HG02840 (cell line): Measurements from ENCODE around the gene TMPRSS4.

ENCODE experiments used
- ATAC-seq: cut with Tn5 transposase; IDR thresholded peaks from one replicate; pipeline ENCODE4 v1.9.1; 2021; ENCODE audit warnings: mild to moderate bottlenecking, moderate library complexity, moderate number of reproducible peaks; ENCODE audit not compliant: unreplicated experiment, low FRiP score

The TMPRSS4 gene

DNA sequence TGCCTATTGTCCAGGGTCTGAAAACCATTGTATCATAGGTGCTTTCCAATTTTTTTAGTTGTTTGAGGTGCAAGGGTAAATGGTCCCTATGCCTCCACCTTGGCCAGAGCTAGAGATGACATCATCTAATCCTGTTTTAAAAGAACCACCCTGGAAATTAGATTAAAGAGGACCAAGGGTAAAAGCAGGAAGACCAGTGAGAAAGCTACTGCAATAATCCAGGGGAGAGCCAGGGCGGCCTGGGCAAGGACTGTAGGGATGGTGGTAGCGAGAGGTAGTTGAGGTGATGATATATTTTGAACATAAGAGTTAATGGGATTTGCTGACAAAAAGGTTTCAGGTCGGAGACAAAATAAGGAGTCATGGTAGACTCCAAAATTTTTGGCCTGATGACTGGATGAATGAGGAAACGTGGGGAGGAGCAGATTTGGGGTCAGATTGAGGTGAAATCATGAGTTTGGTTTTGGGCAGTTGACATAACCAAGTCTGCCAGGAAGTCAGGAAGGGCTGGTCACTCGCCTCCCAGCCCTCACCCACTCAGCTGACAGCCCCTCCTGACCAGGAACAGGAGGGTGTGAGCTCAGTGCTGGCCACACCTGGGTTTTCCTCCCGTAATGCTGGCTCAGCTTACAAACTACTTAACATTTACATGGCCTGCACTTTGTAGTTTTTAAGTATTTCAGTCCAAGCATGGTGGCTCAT lies 52.7 kb downstream of the TMPRSS4 start:
- ATAC-seq: no peak

DNA sequence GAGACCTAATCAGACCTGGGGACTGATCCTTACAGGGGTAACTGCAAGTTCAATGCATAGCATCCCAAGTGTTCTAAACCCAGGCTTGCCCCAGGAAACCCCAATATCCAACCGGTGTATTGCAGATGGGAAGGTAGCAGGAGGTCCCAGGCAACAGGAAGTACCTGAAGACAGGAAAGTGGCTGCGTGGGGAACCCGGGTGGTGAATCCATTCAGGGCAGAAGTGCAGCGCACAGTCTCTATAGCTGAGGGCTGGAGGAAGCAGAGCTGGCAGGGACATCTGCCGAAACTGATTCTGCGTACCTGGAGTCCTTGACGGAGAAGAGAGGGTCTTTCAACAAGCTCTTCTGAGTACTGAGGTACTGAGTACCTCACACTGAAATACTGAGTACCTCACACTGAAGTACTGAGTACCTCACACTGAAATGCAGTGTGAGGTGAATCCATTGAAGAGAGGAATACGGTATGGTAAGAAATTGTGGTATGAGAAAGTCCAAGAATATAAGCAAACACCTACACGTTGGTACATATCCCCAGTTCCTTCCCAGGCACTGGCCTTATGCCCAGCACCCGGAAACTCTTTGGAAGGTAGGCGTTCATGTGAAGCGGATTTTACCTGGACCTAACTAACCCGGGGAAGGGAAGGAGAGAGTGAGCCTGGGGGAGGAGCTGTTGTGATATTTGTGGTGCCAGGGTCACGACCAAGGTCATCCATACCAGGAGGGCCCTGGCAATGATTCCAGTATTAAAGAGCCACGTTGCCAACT lies 55.7 kb downstream of the TMPRSS4 start:
- no peak for ATAC-seq

DNA sequence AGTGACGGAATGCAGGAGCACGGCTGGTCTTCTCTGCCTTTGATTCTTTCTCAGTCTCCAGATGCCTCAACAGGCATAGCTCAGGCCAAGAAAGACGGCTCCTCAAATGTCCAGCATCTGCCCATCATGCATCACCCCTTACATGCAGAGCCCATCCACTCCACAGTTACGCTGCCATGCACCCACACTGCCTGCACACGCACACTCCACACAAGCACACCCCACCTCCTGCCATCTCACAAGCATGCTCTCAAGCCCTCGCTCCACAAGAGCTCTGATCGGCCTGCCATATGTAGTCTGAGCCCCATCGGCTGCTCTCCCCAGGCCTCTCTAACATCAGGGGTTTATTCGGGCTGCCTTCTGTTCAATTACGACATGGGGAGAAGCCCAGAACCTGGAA lies 56.9 kb downstream of the TMPRSS4 start:
- no peak for ATAC-seq

DNA sequence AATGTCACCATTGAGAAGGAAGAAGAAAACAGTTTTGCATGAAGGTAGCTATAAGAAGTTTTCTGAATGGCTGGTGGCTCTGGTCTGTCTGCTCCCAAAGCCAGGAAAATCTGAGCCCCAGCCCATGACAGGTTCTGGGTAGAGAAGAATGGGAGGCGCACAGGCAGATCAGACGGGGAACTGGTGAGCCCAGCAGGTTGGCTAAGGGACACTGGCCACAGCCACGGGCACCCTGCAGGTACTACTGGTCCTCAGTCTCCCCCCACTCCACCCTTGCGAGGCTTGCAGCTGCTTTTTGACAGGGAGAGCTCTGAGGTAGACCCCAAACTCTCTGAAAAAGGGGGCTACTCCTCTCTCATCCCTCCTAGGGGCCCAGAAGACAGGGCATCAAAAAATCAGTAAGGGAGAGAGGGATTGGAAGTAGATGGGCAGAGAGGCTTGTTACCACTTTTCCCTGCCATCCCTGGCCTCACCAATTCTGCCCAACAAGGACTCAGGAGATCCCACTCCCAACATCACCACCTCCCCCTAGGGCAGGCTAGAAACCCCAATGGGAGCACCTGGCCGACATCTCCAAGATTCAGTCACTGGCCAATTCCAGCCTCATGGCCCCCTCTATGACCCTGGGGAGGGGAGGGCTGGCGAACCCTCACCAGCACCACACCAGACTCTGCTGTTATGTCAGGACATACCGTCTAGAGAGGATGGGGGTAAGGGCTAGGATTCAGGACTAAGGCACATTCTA lies 58.3 kb downstream of the TMPRSS4 start:
- no peak for ATAC-seq

DNA sequence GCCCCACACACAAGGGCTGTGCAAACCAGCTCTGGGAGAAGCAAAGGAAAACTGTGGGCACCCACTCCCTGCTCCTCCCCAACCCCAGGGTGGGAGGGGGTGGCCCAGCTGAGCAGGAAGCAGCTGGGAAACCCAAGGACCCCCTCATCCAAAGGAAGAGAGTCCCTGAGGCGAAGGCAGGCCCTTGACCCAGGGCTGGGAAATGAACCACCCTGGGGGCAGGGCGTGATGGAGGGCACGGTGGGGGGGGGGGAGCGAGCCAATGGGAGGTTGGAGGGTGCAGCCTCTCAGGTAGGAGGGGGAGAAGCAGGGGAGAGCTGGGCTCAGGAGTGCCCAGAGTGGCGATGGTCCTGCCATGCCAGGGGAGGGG lies 58.9 kb downstream of the TMPRSS4 start:
- no peak for ATAC-seq

DNA sequence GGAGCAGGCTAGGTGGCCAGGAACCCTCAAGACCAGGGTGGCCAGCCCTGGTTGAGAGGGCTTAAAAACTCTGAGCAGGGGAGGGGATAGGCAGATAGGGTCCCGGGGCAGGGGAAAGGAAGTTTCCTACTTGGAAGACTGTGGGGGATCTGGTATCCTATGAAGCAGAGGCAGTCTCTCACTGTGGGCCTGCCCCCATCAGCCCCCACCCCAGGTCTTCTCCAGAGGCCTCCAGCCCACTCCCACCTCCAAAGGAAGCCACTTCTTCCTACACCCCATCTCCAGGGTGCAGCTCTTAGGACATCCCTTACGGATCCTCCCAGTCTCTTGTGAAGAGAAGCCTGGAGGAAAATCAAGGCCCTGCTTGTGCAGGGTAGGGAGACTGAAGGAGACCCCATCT lies 59.5 kb downstream of the TMPRSS4 start:
- no peak for ATAC-seq

DNA sequence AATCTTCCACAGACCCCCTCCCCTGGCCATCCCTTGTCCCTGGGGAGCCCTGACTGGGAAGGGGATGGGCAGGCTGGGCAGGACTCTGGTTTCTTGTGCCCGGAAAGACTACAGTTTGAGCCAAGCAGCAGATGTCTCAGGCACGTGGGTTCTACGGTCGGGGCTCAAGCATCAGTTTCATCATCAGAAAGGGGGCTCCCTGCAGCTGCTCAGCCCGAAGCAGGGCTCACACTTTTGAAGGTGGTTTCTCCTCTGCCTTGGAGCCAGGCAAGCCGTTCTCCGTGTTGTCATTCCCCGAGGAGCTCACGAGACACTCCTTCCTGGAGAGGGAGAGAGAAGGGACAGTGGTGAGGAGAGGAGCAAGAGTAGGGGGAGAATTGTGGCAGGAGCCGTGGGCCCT lies 59.9 kb downstream of the TMPRSS4 start:
- ATAC-seq: no peak

DNA sequence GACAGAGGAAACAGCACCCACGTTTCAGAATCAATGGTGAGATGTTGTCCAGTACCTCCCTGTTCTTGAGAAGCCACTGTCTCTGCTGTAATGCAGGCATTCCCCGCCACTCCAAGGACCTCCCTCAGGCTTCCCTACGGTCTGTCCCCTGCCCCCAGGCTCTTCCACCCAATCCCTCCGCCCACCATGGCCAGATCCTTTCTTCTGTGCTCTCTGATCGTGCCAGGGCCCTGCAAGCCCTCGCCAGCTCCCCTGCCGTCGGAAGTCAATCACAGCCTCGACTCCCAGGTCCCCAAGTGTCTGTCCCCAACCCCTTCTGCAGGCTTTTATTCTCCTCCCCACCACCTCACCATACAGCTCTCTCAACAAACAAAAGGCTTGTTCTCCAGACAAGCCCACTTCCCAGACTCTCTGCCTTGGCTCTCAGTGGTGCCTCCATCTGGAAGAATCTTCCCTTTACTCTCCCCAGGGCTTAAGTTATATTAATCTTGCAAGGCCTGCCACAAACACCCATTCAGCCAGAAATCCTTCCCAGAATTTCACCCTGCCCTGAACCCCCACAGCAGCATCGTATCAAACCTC lies 62.1 kb downstream of the TMPRSS4 start:
- ATAC-seq: no peak

DNA sequence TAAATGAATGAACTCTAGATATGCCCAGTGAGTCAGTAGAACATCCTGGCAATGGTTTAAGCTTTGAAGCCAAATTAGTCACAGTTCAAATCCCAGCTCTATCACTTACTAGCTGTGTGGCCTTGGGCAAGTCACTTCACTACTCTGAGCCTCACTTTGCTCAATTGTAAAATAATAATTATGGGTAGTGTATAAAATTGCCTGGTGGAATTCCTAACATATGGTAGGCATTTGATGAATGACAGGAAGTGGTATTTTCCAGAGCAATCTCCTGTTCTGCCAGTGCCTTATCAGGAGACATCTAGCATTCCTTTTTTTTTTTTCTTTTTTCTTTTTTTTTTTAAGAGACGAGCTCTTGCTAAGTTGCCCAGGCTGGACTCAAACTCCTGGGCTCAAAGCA lies 62.7 kb downstream of the TMPRSS4 start:
- no peak for ATAC-seq

DNA sequence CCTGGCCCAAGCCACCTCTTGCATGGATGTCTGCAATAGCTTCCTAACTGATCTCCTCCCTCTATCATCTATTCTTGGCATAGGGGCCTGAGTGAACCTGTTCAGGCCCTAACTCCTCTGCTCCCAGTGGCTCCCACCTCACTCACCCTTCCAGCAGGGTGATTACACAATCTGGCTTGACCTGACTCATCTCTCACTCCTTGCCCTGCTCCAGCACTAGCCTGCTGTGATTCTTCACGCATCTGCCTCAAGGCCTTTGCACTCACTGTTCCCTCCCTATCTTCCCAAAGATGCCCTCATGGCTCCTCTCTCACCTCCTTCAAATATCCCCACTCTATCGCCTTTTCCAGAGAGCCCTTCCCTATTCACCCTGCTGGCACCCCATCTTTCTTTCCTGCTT lies 65.2 kb downstream of the TMPRSS4 start:
- ATAC-seq: no peak

DNA sequence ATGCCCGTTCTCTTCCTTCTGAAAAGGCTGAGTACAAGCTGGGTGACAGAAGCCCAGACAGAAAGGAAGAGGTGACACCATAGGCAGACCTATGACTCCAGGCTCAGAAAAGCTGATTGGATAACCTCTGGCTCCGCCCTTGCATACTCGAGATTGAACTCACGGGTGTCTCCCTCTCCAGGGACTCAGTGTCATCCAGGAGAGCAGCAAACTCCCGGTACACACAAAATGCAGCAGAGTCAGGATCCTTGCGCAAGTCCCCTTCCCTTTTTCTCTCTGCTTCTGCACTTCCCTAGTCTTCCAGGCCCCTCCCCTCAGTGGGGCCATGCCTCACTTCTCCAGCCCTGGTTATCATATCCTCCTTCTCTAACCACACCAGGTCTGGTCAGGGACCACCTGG lies 65.9 kb downstream of the TMPRSS4 start:
- no peak for ATAC-seq

DNA sequence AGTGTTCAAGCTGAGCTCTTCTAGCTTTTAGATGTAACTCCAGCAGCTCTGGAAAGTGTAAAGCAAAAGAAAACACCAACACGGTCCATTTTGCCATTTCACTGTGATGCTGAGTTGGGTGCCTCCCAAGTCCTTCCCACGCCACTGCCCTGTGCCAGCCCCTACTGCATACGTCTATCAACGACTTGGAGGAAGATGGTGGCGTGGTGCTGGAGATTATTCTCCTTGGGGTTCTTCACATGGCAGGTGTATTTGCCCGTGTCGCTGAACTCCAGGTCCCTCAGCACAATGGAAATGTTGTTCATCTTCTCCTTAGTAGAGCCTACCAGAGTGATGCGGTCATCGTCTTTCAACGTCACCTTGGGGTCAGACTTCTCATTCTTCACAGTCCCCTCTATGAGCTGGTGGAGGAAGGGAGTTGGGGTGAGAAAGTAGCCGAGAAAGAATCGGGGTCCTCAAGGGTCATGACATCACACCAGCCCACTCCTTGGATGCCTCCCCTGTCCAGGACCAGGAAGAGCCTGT lies 66.8 kb downstream of the TMPRSS4 start:
- no peak for ATAC-seq

DNA sequence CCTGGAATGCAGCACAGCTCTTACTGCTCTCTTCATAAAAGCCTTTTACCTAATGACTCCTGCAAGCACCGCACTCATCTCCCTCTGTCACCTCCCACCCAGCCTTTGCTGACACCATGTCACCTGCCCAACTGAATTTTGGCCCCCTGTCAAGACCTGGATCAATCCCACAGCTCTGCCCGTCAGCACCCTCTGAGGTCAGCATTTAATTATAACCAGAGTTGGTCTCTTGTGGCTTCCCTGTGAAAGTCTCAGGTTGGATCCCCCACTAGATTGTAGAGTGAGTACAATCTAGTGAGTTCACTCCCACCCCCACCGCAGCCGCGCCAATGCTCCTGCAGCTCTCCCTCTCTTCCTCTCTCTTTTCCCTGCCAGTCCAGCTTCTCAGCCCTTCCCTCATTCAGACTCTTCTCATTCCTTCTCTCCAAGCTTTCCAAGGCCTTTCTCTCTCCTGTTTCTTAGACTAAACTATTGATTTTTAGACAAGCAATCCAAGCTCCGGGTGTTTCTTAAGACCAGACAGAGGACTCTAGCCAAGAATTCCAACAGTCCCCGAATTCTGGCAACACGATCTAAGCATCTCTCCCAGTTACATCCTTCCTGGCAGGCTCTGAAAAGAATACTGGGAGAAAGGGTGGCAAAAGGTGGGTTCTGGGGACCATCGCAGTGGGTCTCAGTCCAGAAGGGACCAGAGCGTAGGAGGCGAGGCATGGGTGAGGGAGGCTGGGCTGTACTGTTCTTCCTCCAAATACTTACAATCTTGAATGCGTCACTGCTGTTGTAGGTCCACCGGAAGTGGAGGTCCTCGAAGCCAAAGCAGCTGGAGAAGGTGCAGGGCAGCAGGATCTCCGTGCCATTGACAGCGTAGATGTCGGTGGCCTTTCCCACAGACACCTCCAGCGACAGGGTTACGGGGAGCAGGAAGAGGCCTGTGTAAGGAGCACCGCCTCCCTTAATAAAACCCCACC lies 67.7 kb downstream of the TMPRSS4 start:
- ATAC-seq: no peak

DNA sequence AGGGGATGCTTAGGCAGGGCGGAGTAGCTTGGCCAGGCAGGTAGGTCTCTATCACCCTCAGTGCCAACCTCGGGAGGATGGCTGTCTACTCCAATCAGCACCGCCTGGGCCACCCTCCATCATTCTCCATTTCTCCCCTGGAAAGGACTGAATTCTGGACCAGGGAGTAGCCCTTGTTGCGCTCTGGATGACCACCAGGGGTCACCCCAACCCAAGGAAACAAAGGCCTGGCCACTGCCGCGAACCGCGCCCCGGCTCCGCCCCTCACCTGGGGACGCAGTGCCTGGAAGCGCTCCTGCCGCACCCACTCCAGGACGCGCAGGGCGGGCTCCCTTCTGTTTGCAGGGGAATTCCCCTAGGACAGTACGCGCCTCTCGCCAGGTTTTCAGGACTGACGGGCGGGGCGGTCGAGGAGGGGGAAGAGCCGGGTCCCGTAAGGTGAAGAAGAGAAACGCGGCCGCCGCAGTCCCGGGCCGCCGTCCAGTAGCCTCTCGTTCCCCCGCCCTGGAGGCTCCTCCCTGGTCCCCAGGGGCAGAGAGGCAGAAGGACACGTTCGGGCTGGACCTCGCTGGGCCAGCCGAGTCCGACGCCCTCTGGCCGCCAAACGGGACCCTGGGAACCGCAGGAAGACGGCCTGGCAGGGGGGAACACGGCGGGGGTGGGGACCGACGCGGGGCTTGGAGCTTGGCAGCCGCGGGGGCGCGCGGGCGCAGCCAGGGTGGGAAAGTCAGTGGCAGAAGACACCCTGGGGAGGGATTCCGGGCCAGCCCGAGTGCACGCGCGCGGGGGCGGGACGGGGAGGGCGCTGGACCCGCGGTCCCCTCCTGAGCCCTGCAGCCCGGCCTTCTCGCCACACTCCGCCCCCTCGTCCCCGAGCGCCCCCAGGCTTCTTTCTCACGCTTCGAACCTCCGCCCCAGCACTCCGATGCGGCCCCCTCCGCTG lies 68.7 kb downstream of the TMPRSS4 start:
- peak; percentile 87 for ATAC-seq

DNA sequence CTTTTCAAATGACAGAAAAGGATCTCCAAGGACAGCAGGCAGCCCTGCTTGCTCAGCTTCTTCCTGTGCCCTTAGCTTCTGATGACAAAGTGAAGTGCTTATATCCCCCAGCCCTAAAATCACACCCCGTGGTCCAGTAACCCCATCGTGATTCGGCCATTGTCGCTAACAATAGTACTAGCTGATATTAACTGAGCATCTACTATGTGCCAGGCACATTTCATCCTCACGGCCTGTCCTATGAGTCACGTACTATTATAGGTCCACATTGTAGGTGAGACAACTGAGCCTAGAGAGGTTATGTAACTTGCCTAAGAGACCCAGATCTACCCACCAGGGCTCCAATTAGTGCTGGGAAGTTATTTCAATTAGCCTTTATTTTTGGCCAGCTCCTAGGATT lies 69.7 kb downstream of the TMPRSS4 start:
- ATAC-seq: no peak

DNA sequence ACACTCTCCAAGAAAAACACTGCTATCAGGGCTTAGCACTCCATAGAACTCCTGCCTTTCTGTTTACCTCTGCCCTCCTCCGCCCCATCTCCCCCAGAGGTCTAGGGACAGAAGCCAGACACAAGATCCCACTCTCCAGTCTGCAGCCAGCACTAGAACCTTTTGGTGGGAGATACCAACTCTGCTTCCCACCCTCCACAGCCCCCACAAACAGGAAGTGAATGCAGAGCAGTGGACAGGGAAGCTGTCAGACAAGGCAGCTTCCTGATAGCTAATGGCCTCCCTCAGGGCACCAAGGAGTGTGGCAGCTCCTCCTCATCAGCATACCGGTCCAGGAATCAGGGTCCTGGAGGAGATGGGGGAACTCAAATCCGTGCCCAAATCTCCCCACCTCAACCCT lies 70.6 kb downstream of the TMPRSS4 start:
- ATAC-seq: no peak

DNA sequence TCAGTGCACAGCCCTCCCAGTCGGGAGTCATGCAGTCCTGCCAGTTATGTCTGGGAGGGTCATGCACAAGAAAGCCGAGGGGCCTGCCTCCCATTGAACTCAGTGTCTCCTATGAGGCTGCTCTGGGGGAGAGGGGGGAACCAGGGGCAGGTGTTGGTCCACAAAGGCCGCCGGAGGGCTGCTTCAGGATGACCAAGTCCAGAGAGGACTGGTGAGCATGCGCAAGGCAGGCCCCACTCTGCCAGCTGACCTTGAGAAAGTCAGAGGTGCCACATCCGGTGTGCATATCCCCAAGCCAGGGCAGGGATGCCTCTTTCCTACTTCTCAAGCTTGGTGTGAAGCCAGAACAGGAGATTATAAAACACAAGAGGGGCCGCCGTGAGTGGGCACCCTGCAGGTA lies 71.4 kb downstream of the TMPRSS4 start:
- no peak for ATAC-seq

DNA sequence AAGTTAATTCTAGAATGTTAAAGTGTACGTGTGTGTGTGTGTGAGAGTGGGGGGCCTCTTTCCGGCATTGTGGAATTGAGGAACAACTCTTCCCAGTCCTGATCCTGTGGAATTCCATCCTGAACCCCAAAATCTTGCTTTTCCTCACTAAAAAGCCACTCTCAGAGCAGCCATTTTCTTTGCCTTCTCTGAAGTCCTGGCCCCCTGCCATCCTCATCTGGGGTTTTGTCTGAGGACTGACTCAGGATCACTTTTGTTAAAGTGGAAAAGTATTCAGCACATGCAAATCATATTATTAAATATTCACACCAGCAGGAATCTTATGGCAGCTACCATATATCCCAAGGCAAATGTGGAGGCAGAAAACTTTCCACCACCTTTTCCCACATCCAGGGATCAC lies 72.0 kb downstream of the TMPRSS4 start:
- no peak for ATAC-seq

DNA sequence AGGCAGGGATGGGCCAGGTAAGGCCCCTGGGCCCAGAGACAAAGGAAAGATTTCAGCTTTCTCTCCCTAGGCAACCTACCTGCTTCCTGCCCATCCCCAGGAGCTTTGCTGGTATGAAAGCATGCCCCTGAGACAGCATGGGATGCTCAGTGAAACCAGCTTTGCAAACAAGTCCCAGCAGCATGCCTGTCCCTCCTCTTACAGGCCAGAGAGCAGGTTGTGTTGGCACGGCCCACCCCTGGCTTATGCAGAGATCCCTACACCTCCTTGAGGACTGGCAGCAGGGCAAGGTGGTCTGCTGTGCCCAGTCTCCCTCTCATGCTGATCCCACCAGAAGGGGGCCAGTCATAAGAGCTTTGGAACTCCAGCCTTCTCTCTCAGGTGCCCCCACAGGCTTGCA lies 72.6 kb downstream of the TMPRSS4 start:
- no peak for ATAC-seq
